B cell (primary cell): Measurements from ENCODE around the gene TBXAS1. TPM values are rescaled to one million over a fixed set of nuclear protein-coding genes. Genes with fewer than 3 reads are reported as not detected.

ENCODE experiments used
- ATAC-seq: fragments of 200-7000 bp; cut with Tn5 transposase; one replicate; pipeline ENCODE4 v1.10.0; 2021; ENCODE audit warnings: low read depth, mild to moderate bottlenecking, moderate number of reproducible peaks, moderate library complexity
- CTCF ChIA-PET: fragments of 350-600 bp; sonication (Branson Sonifier 250); formaldehyde crosslinking; loops from one replicate; lab custom pipeline; 2021; ENCODE audit warnings: antibody characterized with exemption, inconsistent platforms; lab: Charles Lee
- POLR2A ChIA-PET: fragments of 350-600 bp; sonication (Branson Sonifier 250); formaldehyde crosslinking; loops from one replicate; lab custom pipeline; 2021; ENCODE audit warnings: antibody characterized with exemption; lab: Charles Lee
- DNase-seq: peaks from one replicate; pipeline ENCODE4 v3.0.0; 2013
- H2AFZ ChIP-seq: 2 replicates; pipeline ENCODE4 v1.6.1; 2012; ENCODE audit warnings: mild to moderate bottlenecking, low read depth, low read length; ENCODE audit not compliant: insufficient read depth, poor library complexity, severe bottlenecking
- H3K27ac ChIP-seq, 2 donors: 1 replicate in 1 of 2; 2 replicates in 1 of 2; pipeline ENCODE4 v1.5.1; 2012 to 2013; ENCODE audit warnings: low read length in 2 of 2, mild to moderate bottlenecking in 2 of 2, moderate library complexity in 1 of 2
- H3K27me3 ChIP-seq, 4 experiments: fragments of 200-600 bp in 1 of 4; sonication (generic) in 1 of 4; replicated peaks in 1 of 4; 1 replicate in 2 of 4; 2 replicates in 2 of 4; pipeline versions ENCODE4 v1.6.1 to v1.7.0; 2013 to 2016; ENCODE audit warnings: low read length in 3 of 4, mild to moderate bottlenecking in 2 of 4, mixed read lengths in 1 of 4, moderate library complexity in 1 of 4; ENCODE audit not compliant: insufficient read depth in 4 of 4, control insufficient read depth in 3 of 4; ENCODE audit errors: control extremely low read depth in 1 of 4
- H3K36me3 ChIP-seq, 2 experiments: replicated peaks in 1 of 2; 1 replicate in 1 of 2; 2 replicates in 1 of 2; pipeline versions ENCODE4 v1.6.1 to v1.7.1; 2013; ENCODE audit warnings: low read length in 1 of 2; ENCODE audit not compliant: insufficient read depth in 2 of 2, control insufficient read depth in 1 of 2; ENCODE audit errors: control extremely low read depth in 1 of 2, extremely low read depth in 1 of 2
- H3K4me1 ChIP-seq, 2 donors: fragments of 200-600 bp in 1 of 2; sonication (generic) in 1 of 2; 1 replicate in 1 of 2; 2 replicates in 1 of 2; pipeline versions ENCODE4 v1.5.1 to v1.6.1; 2013 to 2017; ENCODE audit warnings: low read length in 2 of 2; ENCODE audit not compliant: control insufficient read depth in 2 of 2, insufficient read depth in 2 of 2
- H3K4me2 ChIP-seq: replicated peaks from 2 replicates; pipeline ENCODE3; 2012; ENCODE audit warnings: mild to moderate bottlenecking, low read depth, low read length; ENCODE audit not compliant: poor library complexity, severe bottlenecking
- H3K4me3 ChIP-seq, 5 experiments: fragments of 200-600 bp in 1 of 5; sonication (generic) in 1 of 5; 1 replicate in 3 of 5; 2 replicates in 2 of 5; pipeline versions ENCODE4 v1.5.1 to v1.7.0; 2011 to 2016; ENCODE audit warnings: low read length in 4 of 5, mild to moderate bottlenecking in 4 of 5, low read depth in 2 of 5, control low read depth in 1 of 5, moderate library complexity in 1 of 5; ENCODE audit not compliant: insufficient read depth in 1 of 5; ENCODE audit errors: control extremely low read depth in 1 of 5, extremely low read depth in 1 of 5
- H3K79me2 ChIP-seq: fragments of 200-600 bp; sonication (generic); one replicate; pipeline ENCODE4 v1.6.0; 2016; ENCODE audit warnings: low read length; ENCODE audit not compliant: control insufficient read depth, insufficient read depth
- H3K9ac ChIP-seq: fragments of 200-600 bp; sonication (generic); 2 replicates; pipeline ENCODE4 v1.6.1; 2017; ENCODE audit warnings: mild to moderate bottlenecking, low read length, moderate library complexity
- H3K9me3 ChIP-seq, 3 donors: one replicate each; pipeline versions ENCODE4 v1.6.1 to v1.7.1; 2013; ENCODE audit warnings: low read length in 2 of 3; ENCODE audit not compliant: control insufficient read depth in 2 of 3, insufficient read depth in 1 of 3; ENCODE audit errors: control extremely low read depth in 1 of 3
- H4K20me1 ChIP-seq: 2 replicates; pipeline ENCODE4 v1.6.0; 2012; ENCODE audit warnings: mild to moderate bottlenecking, low read length; ENCODE audit not compliant: insufficient read depth, control insufficient read depth, poor library complexity, severe bottlenecking
- H3K27ac Mint-ChIP-seq: one replicate; pipeline ENCODE4 v1.8.0; 2021; ENCODE audit warnings: mixed read lengths
- H3K27me3 Mint-ChIP-seq: one replicate; pipeline ENCODE4 v1.8.0; 2021; ENCODE audit warnings: mixed read lengths
- H3K4me1 Mint-ChIP-seq: one replicate; pipeline ENCODE4 v1.8.0; 2021; ENCODE audit warnings: mixed read lengths
- H3K4me3 Mint-ChIP-seq: one replicate; pipeline ENCODE4 v1.8.0; 2021; ENCODE audit warnings: mixed read lengths
- H3K9me3 Mint-ChIP-seq: one replicate; pipeline ENCODE4 v1.8.0; 2022; ENCODE audit warnings: mixed read lengths; ENCODE audit not compliant: insufficient read depth
- CTCF ChIP-seq: fragments of 200-600 bp; IDR thresholded peaks from one replicate; pipeline ENCODE4 v1.8.0; 2022; ENCODE audit warnings: antibody characterized with exemption, mild to moderate bottlenecking
- EZH2 ChIP-seq: IDR thresholded peaks from 2 replicates; pipeline ENCODE4 v1.6.1; 2012; ENCODE audit warnings: borderline replicate concordance, low read depth, mild to moderate bottlenecking, moderate library complexity, low read length; ENCODE audit not compliant: insufficient read depth, poor library complexity, severe bottlenecking
- WGBS: methylation state at CpG from one replicate; pipeline ENCODE4 v1.1.5; 2013; ENCODE audit warnings: missing lambda C conversion rate; ENCODE audit not compliant: insufficient coverage; 5-methylcytosine and 5-hydroxymethylcytosine counted together
- intact Hi-C: fragments of 100-400 bp; cut with micrococcal nuclease; formaldehyde crosslinking; loops from one replicate; pipeline ENCODE4 v1.10.0; 2022
- polyA plus RNA-seq: library from polyadenylated mRNA; depleted of rRNA; stranded (reverse); fragments of >200 nt; gene quantifications from 2 replicates; pipeline ENCODE4 v1.2.3, GENCODE V29; 2012
- total RNA-seq, 2 donors: library from RNA; stranded (reverse); fragments of 120-200 nt in 1 of 2; gene quantifications; 1 replicate in 1 of 2; 2 replicates in 1 of 2; pipeline versions ENCODE4 v1.2.3 to v1.2.4, GENCODE V29; 2013 to 2022

Gene TBXAS1
- total and polyA plus RNA-seq, 2 donors (not counting 1 experiment from before 2014, with no cell fraction given): 8.1 to 21.0 TPM

GRCh38 chr7:140042386-140042670 lies 213.3 kb downstream of the TBXAS1 start:
- ChIA-PET CTCF (no interaction called here), POLR2A (no interaction called here)
- H3K27ac Mint-ChIP-seq: no peak overlapping the region
- no peaks in the 10 kb centered on the region for H3K27me3 ChIP-seq
- H3K4me1 Mint-ChIP-seq: no peaks in the 10 kb centered on the region
- H4K20me1 ChIP-seq: peaks cover 55% of the 10 kb centered on the region
- ATAC-seq: no peak
- WGBS: 89% methylated on average over 10 of the region's 10 CpGs
- H3K36me3 ChIP-seq: peaks cover 2 to 85% of the 10 kb centered on the region in 2 experiments
- H3K9ac ChIP-seq: no peak overlapping the region
- H3K4me1 ChIP-seq: no peaks in the 10 kb centered on the region
- no peak overlapping the region for H3K4me2 ChIP-seq
- intact Hi-C loops: no loop called here
- H3K9me3 ChIP-seq: no peaks in the 10 kb centered on the region
- H3K27me3 Mint-ChIP-seq: no peaks in the 10 kb centered on the region
- H3K79me2 ChIP-seq: peaks cover 41% of the 10 kb centered on the region
- no peak overlapping the region for H3K27ac ChIP-seq
- H3K4me3 ChIP-seq: no peak overlapping the region
- H3K4me3 Mint-ChIP-seq: no peak overlapping the region
- H3K9me3 Mint-ChIP-seq: no peaks in the 10 kb centered on the region
- no peak for DNase-seq
- TF ChIP-seq CTCF (no peak), EZH2 (no peak)
- no peak overlapping the region for H2AFZ ChIP-seq

- peaks cover 60% of the 10 kb centered on the region for H4K20me1 ChIP-seq
- POLR2A ChIA-PET: no interaction called here
- H3K36me3 ChIP-seq: peaks cover 2 to 81% of the 10 kb centered on the region in 2 experiments
Observed at GRCh38 chr7:140044251-140044650, 215.2 kb downstream of the TBXAS1 start.

More at GRCh38 chr7:140044251-140044650, 215.2 kb downstream of the TBXAS1 start:
- DNase-seq: no peak
- no peaks in the 10 kb centered on the region for H3K9me3 Mint-ChIP-seq
- Histone ChIP-seq H3K4me3 (no peak overlapping the region), H3K9ac (no peak overlapping the region), H3K79me2 (peaks cover 59% of the 10 kb centered on the region), H3K9me3 (no peaks in the 10 kb centered on the region), H3K27me3 (no peaks in the 10 kb centered on the region), H2AFZ (no peak overlapping the region), H3K4me2 (no peak overlapping the region), H3K4me1 (peaks cover 0 to 2% of the 10 kb centered on the region in 2 donors), H3K27ac (no peak overlapping the region)
- H3K27ac Mint-ChIP-seq: no peak overlapping the region
- peaks cover 3% of the 10 kb centered on the region for H3K4me1 Mint-ChIP-seq
- ATAC-seq: no peak
- intact Hi-C loops: no loop called here
- 100% methylated on average over 5 of the region's 6 CpGs for WGBS
- no peak overlapping the region for H3K4me3 Mint-ChIP-seq
- CTCF ChIA-PET: interaction anchor here (1.7 kb wide), 1 partner anchor 397 kb away, joined by 5 read pairs; no protein-coding TSS in a partner anchor
- no peaks in the 10 kb centered on the region for H3K27me3 Mint-ChIP-seq
- TF ChIP-seq CTCF: no peak
- TF ChIP-seq EZH2: no peak
